Measurements from ENCODE around the gene CPLX3.

CPLX3 gene

DNA sequence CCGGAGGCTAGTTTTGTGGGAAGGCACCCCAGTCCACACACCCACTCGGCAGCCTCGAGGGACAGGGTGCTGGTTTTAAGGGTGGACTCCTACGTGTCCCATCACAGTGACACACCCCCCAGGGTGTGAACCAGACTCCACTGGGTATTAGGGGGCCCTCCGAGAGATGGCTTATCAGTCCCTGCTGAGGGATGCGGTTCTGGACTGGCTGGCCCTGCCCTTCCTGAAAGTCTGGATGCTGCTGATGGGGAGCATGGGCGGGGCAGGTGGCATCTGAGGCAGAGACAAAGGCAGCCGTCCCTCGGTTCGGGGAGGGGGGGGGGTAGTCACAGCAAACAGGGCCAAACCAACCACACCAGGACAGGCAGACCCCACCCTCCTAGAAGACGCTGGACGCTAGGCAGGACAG lies 17.5 kb downstream of the CPLX3 start:
- no peak for DNase-seq (ENCODE audit: extremely low read depth, insufficient read length)
- Histone ChIP-seq H3K36me3 (ENCODE audit: control insufficient read depth, insufficient read depth, low read length) (peaks cover 35% of the 10 kb centered on the region), H3K4me3 (replicated peaks; ENCODE audit: low read depth, low read length) (no peak overlapping the region; the same call in 1 of the 2 replicates), H3K27me3 (replicated peaks; ENCODE audit: control insufficient read depth, insufficient read depth, low read length) (no peaks in the 10 kb centered on the region)
- TF ChIP-seq, protein P1, sequence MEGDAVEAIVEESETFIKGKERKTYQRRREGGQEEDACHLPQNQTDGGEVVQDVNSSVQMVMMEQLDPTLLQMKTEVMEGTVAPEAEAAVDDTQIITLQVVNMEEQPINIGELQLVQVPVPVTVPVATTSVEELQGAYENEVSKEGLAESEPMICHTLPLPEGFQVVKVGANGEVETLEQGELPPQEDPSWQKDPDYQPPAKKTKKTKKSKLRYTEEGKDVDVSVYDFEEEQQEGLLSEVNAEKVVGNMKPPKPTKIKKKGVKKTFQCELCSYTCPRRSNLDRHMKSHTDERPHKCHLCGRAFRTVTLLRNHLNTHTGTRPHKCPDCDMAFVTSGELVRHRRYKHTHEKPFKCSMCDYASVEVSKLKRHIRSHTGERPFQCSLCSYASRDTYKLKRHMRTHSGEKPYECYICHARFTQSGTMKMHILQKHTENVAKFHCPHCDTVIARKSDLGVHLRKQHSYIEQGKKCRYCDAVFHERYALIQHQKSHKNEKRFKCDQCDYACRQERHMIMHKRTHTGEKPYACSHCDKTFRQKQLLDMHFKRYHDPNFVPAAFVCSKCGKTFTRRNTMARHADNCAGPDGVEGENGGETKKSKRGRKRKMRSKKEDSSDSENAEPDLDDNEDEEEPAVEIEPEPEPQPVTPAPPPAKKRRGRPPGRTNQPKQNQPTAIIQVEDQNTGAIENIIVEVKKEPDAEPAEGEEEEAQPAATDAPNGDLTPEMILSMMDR (IDR thresholded peaks at IDR 0.05; ENCODE audit: insufficient read depth, low read length, poor library complexity, severe bottlenecking) = no peak

DNA sequence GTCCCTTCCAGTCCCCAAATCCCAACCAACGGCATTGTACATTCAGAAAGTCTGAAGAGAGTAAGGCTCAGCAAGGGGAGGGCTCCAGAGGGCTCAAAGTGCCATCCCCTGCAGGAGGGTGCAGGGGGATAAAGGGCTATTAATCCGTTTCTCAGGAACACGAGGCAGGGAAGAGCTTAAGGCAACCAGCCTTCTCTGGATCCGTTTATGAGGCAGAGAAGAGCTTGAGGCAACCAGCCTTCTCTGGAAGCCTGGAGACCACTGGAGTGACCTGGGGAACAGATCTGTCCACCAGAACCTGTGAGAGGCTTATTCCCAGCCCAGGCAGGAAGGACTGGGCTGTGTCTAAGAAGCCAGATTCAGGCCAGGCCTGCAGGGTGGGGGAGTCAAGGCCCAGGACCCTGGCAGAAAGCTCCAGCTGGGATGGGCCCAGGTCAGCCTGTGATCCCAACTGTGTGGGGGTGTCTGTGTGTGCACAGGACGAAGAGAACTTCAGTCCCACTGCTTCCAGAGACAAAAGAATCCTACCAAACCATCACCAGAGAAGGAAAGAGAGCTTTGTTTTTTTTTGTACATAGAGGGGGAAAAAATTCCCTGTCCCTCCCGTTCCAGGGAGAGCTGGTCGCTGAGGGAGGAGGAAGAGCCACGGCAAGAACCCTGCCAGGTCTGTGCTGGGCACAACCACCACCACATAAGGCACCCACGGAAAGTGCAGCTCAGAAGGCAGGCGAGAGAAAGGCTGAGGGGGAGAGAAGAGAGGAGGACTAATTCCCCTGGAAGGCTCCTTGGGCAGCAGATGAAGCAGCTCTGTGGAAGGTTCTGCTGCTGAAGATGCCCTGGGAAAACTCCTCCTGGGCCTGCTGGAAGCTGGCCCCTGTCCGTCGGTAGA lies 18.1 kb downstream of the CPLX3 start:
- TF ChIP-seq, protein P1 (IDR thresholded peaks at IDR 0.05; ENCODE audit: insufficient read depth, low read length, poor library complexity, severe bottlenecking) = no peak
- Histone ChIP-seq H3K27me3 (replicated peaks; ENCODE audit: control insufficient read depth, insufficient read depth, low read length) (no peaks in the 10 kb centered on the region), H3K4me3 (replicated peaks; ENCODE audit: low read depth, low read length) (no peak overlapping the region), H3K36me3 (ENCODE audit: control insufficient read depth, insufficient read depth, low read length) (peaks cover 33% of the 10 kb centered on the region)
- DNase-seq (ENCODE audit: extremely low read depth, insufficient read length) = no peak

DNA sequence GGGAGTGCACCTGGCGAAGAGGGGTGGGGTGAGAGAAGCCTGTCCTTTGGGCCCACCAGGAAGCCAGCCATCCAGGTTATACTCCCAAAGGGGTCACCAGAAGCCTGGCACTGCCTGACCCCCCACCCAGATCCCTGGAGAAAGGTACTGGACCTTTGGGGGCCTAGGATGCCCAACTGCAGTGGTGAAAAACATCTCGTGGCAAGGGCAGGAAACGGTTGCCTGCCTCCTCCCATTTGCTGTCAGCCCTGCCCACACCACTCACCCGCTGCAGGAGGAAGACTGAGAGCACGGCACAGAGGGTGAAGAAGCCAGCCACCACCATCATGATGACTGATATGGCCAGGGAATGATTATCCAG lies 18.8 kb downstream of the CPLX3 start:
- Histone ChIP-seq H3K27me3 (replicated peaks; ENCODE audit: control insufficient read depth, insufficient read depth, low read length) (no peaks in the 10 kb centered on the region), H3K4me3 (replicated peaks; ENCODE audit: low read depth, low read length) (no peak overlapping the region), H3K36me3 (ENCODE audit: control insufficient read depth, insufficient read depth, low read length) (peaks cover 34% of the 10 kb centered on the region)
- TF ChIP-seq, protein P1 (IDR thresholded peaks at IDR 0.05; ENCODE audit: insufficient read depth, low read length, poor library complexity, severe bottlenecking) = no peak
- DNase-seq (ENCODE audit: extremely low read depth, insufficient read length) = no peak

DNA sequence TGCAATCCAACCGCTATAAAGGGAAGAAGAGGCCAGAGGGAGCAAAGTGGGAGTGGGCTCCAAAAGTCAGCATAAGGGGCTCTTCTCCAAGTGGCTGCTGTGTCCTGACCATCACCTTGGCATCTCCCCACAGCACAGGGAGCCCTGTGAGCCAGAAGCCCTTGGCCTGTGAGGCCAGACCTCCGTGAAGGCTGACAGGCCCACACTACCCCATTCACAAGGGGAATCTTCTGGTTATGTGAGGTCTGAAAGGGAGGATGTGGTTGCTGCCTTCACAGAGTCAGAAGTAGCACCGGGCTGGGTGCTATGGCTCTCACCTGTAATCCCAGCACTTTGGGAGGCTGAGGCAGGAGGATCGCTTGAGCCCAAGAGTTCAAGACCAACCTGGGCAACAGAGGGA lies 19.2 kb downstream of the CPLX3 start:
- TF ChIP-seq, protein P1 (IDR thresholded peaks at IDR 0.05; ENCODE audit: insufficient read depth, low read length, poor library complexity, severe bottlenecking) = no peak
- H3K27me3 ChIP-seq (replicated peaks; ENCODE audit: control insufficient read depth, insufficient read depth, low read length) = no peaks in the 10 kb centered on the region
- DNase-seq (ENCODE audit: extremely low read depth, insufficient read length) = no peak
- peaks cover 37% of the 10 kb centered on the region for H3K36me3 ChIP-seq (ENCODE audit: control insufficient read depth, insufficient read depth, low read length)
- no peak overlapping the region for H3K4me3 ChIP-seq (replicated peaks; ENCODE audit: low read depth, low read length)

DNA sequence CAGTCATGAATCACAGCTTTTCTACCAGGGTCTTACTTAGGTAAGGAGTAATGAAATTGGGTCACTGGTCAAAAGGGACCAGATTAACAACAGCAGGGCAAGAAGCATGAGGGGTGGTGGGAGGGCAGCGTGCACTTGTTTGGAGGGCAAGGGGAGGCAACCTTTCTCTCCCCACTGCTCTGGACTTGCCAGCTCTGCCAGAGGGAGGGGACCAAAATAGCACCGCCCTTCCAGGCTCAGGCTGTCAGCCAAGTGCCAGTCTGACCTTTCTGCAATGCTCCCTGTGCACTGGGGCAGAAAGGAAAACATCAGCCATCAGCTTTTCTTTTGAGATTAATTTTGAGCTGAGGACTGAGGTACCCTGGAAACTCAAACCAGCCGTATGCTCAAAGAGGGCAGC lies 21.0 kb downstream of the CPLX3 start:
- H3K36me3 ChIP-seq (ENCODE audit: control insufficient read depth, insufficient read depth, low read length) = peaks cover 54% of the 10 kb centered on the region
- no peak for DNase-seq (ENCODE audit: extremely low read depth, insufficient read length)
- no peaks in the 10 kb centered on the region for H3K27me3 ChIP-seq (replicated peaks; ENCODE audit: control insufficient read depth, insufficient read depth, low read length)
- no peak overlapping the region for H3K4me3 ChIP-seq (replicated peaks; ENCODE audit: low read depth, low read length)
- TF ChIP-seq, protein P1 (IDR thresholded peaks at IDR 0.05; ENCODE audit: insufficient read depth, low read length, poor library complexity, severe bottlenecking) = no peak

All from GM06990 (cell line).